ENCODE data around the gene FGR. TPM values are rescaled to one million over a fixed set of nuclear protein-coding genes. Genes with fewer than 3 reads are reported as not detected.

Gene FGR
- total RNA-seq, 1 donor from 2014 or later, result 149 TPM

GRCh38 chr1:27614625-27615344 lies 20.2 kb downstream of the FGR start:
- Histone ChIP-seq H3K36me3 (no peaks in the 10 kb centered on the region), H3K9me3 (no peaks in the 10 kb centered on the region), H3K27ac (no peak overlapping the region), H3K27me3 (no peaks in the 10 kb centered on the region), H3K4me1 (peaks cover 12% of the 10 kb centered on the region), H3K4me3 (no peak overlapping the region)
- ATAC-seq (no peak), DNase-seq (no peak)
- no peak for TF ChIP-seq CTCF (IDR thresholded peaks at IDR 0.05)
- intact Hi-C loops (cut with DNase I), result no loop called here

- Histone ChIP-seq H3K27me3 (no peaks in the 10 kb centered on the region), H3K4me3 (no peak overlapping the region), H3K36me3 (no peaks in the 10 kb centered on the region), H3K4me1 (peaks cover 13% of the 10 kb centered on the region), H3K9me3 (no peaks in the 10 kb centered on the region), H3K27ac (no peak overlapping the region)
- no peak for DNase-seq
- intact Hi-C loops (cut with DNase I), result no loop called here
- TF ChIP-seq CTCF (IDR thresholded peaks at IDR 0.05), result no peak
- ATAC-seq, result no peak
Observed at GRCh38 chr1:27614043-27614624, 20.9 kb downstream of the FGR start.

GRCh38 chr1:27612718-27613117 lies 22.3 kb downstream of the FGR start:
- Histone ChIP-seq H3K27me3 (no peaks in the 10 kb centered on the region), H3K9me3 (no peaks in the 10 kb centered on the region), H3K4me1 (peaks cover 13% of the 10 kb centered on the region), H3K36me3 (no peaks in the 10 kb centered on the region), H3K27ac (no peak overlapping the region), H3K4me3 (no peak overlapping the region)
- DNase-seq (no peak), ATAC-seq (no peak)
- intact Hi-C loops (cut with DNase I), result no loop called here
- no peak for TF ChIP-seq CTCF (IDR thresholded peaks at IDR 0.05)

GRCh38 chr1:27611450-27611849 lies 23.5 kb downstream of the FGR start:
- TF ChIP-seq CTCF (IDR thresholded peaks at IDR 0.05), result no peak
- no peak for ATAC-seq

GRCh38 chr1:27609618-27610240 lies 25.3 kb downstream of the FGR start:
- no peak for DNase-seq
- no peaks in the 10 kb centered on the region for H3K36me3 ChIP-seq
- H3K9me3 ChIP-seq, result no peaks in the 10 kb centered on the region
- no peak for ATAC-seq
- TF ChIP-seq CTCF (IDR thresholded peaks at IDR 0.05), result no peak
- H3K4me1 ChIP-seq, result peaks cover 11% of the 10 kb centered on the region
- no peaks in the 10 kb centered on the region for H3K27me3 ChIP-seq
- H3K27ac ChIP-seq, result no peak overlapping the region
- H3K4me3 ChIP-seq, result no peak overlapping the region
- intact Hi-C loops (cut with DNase I), result loop anchor here (2.0 to 10.0 kb wide), 4 partner anchors 53 to 307 kb away; partner anchors contain the start of gene GPR3

More at GRCh38 chr1:27611450-27611849, 23.5 kb downstream of the FGR start:
- Histone ChIP-seq H3K4me3 (no peak overlapping the region), H3K4me1 (peaks cover 7% of the 10 kb centered on the region), H3K27me3 (no peaks in the 10 kb centered on the region), H3K9me3 (no peaks in the 10 kb centered on the region), H3K36me3 (no peaks in the 10 kb centered on the region), H3K27ac (no peak overlapping the region)
- no peak for DNase-seq
- intact Hi-C loops (cut with DNase I), result no loop called here

All from upper lobe of right lung (tissue), 1 donor.